ENCODE results near the gene IL21R.
A peak's percentile ranks its signal among the peaks of the same experiment; 100 is the strongest.

IL21R gene

GRCh38 chr16:27364493-27365141 lies 37.4 kb upstream of the IL21R start:
- peaks cover 15% of the 10 kb centered on the region for H3K36me3 ChIP-seq (ENCODE audit: control insufficient read depth, insufficient read depth, low read length)
- no peak for DNase-seq (ENCODE audit: extremely low read depth, insufficient read length)
- H3K27me3 ChIP-seq (replicated peaks; ENCODE audit: control insufficient read depth, insufficient read depth, low read length) = no peaks in the 10 kb centered on the region

GRCh38 chr16:27365142-27366089 lies 36.6 kb upstream of the IL21R start:
- no peak for TF ChIP-seq CTCF (IDR thresholded peaks at IDR 0.05; ENCODE audit: insufficient read depth, low read length, poor library complexity, severe bottlenecking)
- no peak for DNase-seq (ENCODE audit: extremely low read depth, insufficient read length)
- H3K36me3 ChIP-seq (ENCODE audit: control insufficient read depth, insufficient read depth, low read length) = peaks cover 15% of the 10 kb centered on the region

More at GRCh38 chr16:27364493-27365141, 37.4 kb upstream of the IL21R start:
- no peak for TF ChIP-seq CTCF (IDR thresholded peaks at IDR 0.05; ENCODE audit: insufficient read depth, low read length, poor library complexity, severe bottlenecking)
- no peak overlapping the region for H3K4me3 ChIP-seq (replicated peaks; ENCODE audit: low read depth, low read length)

GRCh38 chr16:27366687-27367460 lies 35.1 kb upstream of the IL21R start:
- Histone ChIP-seq H3K36me3 (ENCODE audit: control insufficient read depth, insufficient read depth, low read length) (peaks cover 12% of the 10 kb centered on the region), H3K27me3 (replicated peaks; ENCODE audit: control insufficient read depth, insufficient read depth, low read length) (no peaks in the 10 kb centered on the region), H3K4me3 (replicated peaks; ENCODE audit: low read depth, low read length) (no peak overlapping the region)
- no peak for DNase-seq (ENCODE audit: extremely low read depth, insufficient read length)
- no peak for TF ChIP-seq CTCF (IDR thresholded peaks at IDR 0.05; ENCODE audit: insufficient read depth, low read length, poor library complexity, severe bottlenecking)

More at GRCh38 chr16:27365142-27366089, 36.6 kb upstream of the IL21R start:
- Histone ChIP-seq H3K27me3 (replicated peaks; ENCODE audit: control insufficient read depth, insufficient read depth, low read length) (no peaks in the 10 kb centered on the region), H3K4me3 (replicated peaks; ENCODE audit: low read depth, low read length) (no peak overlapping the region)

GRCh38 chr16:27367461-27368357 lies 34.3 kb upstream of the IL21R start:
- DNase-seq (ENCODE audit: extremely low read depth, insufficient read length) = peak; percentile 84
- Histone ChIP-seq H3K4me3 (replicated peaks; ENCODE audit: low read depth, low read length) (peak overlapping the region; percentile 5; the same call in 1 of the 2 replicates), H3K36me3 (ENCODE audit: control insufficient read depth, insufficient read depth, low read length) (peaks cover 8% of the 10 kb centered on the region), H3K27me3 (replicated peaks; ENCODE audit: control insufficient read depth, insufficient read depth, low read length) (no peaks in the 10 kb centered on the region)
- peak; percentile 83 for TF ChIP-seq CTCF (IDR thresholded peaks at IDR 0.05; ENCODE audit: insufficient read depth, low read length, poor library complexity, severe bottlenecking)

GRCh38 chr16:27368358-27368722 lies 33.6 kb upstream of the IL21R start:
- Histone ChIP-seq H3K4me3 (replicated peaks; ENCODE audit: low read depth, low read length) (no peak overlapping the region), H3K36me3 (ENCODE audit: control insufficient read depth, insufficient read depth, low read length) (peaks cover 2% of the 10 kb centered on the region), H3K27me3 (replicated peaks; ENCODE audit: control insufficient read depth, insufficient read depth, low read length) (no peaks in the 10 kb centered on the region)
- DNase-seq (ENCODE audit: extremely low read depth, insufficient read length) = no peak
- TF ChIP-seq CTCF (IDR thresholded peaks at IDR 0.05; ENCODE audit: insufficient read depth, low read length, poor library complexity, severe bottlenecking) = no peak
